MG63 (cell line): ENCODE results near the gene PSMB1. TPM values are rescaled to one million over a fixed set of nuclear protein-coding genes. Genes with fewer than 3 reads are reported as not detected.

Experiments
- DNase-seq: peaks from one replicate; pipeline ENCODE4 v3.0.0-alpha.2; 2020
- H3K27me3 ChIP-seq: fragments of 250-450 bp; sonication (Bioruptor Pico); 2 replicates; pipeline ENCODE4 v1.5.1; 2020; ENCODE audit warnings: mild to moderate bottlenecking, moderate library complexity
- H3K36me3 ChIP-seq: fragments of 250-450 bp; sonication (Bioruptor Pico); 2 replicates; pipeline ENCODE4 v1.5.1; 2020; ENCODE audit warnings: mild to moderate bottlenecking, moderate library complexity
- H3K4me3 ChIP-seq: fragments of 250-450 bp; sonication (Bioruptor Pico); 2 replicates; pipeline ENCODE4 v1.5.1; 2020; ENCODE audit warnings: mild to moderate bottlenecking, moderate library complexity
- H3K9me3 ChIP-seq: fragments of 250-450 bp; sonication (Bioruptor Pico); 2 replicates; pipeline ENCODE4 v1.5.1; 2020; ENCODE audit warnings: mild to moderate bottlenecking, moderate library complexity
- total RNA-seq: library from RNA; depleted of rRNA; stranded (reverse); fragments of >200 nt; shearing (Covaris generic); gene quantifications from 2 replicates; pipeline ENCODE4 v1.2.3, GENCODE V29; 2014; ENCODE audit warnings: low replicate concordance; rRNA removed

Gene PSMB1
- total RNA-seq: 959 and 1,335 TPM in 2 replicates

DNA sequence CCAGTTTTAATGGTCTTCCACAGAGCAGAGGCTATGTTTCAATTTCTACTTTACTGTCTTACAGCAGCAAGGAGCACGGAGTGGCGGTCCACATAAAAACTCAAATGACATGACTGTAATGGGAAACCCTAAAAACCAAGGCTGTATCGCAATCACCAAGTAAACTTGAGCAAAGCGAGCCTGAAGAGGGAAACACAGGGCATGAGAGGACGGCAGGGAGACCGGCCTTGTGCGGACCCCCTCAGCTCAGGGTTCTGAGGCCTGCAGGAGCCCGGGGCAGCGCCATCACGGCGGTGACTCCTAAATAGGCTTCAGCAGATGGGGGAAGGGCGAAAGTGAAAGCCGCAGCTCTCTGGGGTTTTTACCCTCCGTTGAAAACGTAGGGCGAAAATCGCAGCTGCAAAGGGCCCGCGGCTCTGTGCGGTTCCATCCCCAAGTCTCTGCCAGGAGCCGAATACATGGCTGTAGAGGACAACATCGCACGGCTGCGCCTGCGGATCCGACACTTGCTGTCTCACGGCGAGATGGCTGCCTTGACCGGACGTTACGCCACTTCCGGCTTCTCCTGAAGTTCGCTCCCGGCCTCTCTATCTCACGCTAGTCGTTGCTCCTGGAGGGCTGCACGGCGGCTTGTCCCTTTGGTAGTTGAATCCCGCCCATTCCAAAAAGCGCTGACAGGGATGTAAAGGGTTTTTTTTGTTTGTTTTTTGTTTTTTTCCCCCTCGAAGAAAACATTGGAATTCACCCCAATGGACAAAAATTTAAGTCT is at the start of gene PSMB1:
Gene PSMB1, minus strand, starts transcription at position 543 of the 769 bp plus-strand sequence. Its CDS starts 65 bp downstream, at position 478.
- no peaks in the 10 kb centered on the region for H3K9me3 ChIP-seq
- peak within 1 kb of the TSS; percentile 100 for H3K4me3 ChIP-seq
- no peaks in the 10 kb centered on the region for H3K27me3 ChIP-seq
- peak; percentile 95 for DNase-seq
- H3K36me3 ChIP-seq: peaks cover 54% of the 10 kb centered on the region

DNA sequence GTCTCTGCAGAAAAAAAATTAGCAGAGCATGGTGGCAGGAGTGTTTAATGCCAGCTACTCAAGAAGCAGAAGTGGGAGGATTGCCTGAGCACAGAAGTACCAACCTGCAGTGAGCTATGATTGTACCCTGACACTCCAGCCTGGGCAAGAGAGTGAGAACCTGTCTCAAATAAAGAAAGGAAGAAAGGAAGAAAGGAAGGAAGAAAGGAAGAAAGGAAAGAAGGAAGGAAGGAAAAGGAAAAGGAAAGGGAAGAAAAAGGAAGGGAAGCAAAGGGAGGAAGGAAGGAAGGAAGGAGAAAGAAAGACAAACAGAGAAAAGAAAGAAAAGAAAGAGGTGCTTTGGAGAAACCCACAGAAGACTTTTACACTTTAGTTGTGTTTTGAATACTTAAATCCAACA is 44.2 kb upstream of the PSMB1 start:
- H3K9me3 ChIP-seq: no peaks in the 10 kb centered on the region
- no peak for DNase-seq
- peaks cover 20% of the 10 kb centered on the region for H3K27me3 ChIP-seq
- H3K4me3 ChIP-seq: no peak overlapping the region
- no peaks in the 10 kb centered on the region for H3K36me3 ChIP-seq

DNA sequence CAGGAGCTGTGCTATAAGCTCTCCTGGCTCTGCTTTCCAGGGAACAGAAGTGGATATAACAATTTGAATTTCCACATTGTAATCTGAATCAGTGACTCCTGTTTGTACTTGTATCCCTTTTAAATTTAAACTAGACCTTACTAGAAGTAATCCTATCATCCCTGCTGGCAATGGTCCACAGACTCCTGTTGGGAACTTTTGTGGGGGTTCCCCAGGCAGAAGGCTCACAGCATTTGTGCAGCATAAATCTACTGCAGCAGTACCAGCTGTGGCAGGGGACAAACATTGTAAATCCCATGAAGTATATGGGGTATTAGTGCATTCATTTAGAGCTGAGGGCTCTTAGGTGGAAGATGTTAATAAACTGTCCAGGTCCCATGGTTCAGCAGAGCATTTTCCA is 43.3 kb upstream of the PSMB1 start:
- no peak overlapping the region for H3K4me3 ChIP-seq
- H3K9me3 ChIP-seq: peaks cover 3% of the 10 kb centered on the region; the same call in 1 of the 2 replicates
- peaks cover 18% of the 10 kb centered on the region for H3K27me3 ChIP-seq
- DNase-seq: no peak
- no peaks in the 10 kb centered on the region for H3K36me3 ChIP-seq

DNA sequence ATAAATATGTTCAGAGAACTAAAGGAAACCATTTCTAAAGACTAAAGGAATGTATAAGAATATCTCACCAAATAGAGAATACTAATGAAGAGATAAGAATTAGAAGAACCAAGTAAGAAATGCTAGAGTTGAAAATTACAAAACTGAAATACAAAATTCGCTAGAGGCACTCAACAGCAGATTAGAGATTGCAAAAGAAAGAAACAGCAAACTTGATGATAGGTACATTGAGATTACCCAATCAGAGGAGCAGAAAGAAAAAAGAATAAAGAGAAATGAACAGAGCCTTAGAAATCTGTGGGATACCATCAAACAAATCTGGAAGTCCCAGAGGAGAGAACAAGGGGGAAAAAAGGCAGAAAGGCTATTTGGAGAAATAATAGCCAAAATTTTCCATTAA is 37.6 kb upstream of the PSMB1 start:
- Histone ChIP-seq H3K4me3 (no peak overlapping the region), H3K9me3 (peaks cover 9% of the 10 kb centered on the region; the same call in 1 of the 2 replicates), H3K36me3 (no peaks in the 10 kb centered on the region), H3K27me3 (no peaks in the 10 kb centered on the region)
- DNase-seq: no peak

DNA sequence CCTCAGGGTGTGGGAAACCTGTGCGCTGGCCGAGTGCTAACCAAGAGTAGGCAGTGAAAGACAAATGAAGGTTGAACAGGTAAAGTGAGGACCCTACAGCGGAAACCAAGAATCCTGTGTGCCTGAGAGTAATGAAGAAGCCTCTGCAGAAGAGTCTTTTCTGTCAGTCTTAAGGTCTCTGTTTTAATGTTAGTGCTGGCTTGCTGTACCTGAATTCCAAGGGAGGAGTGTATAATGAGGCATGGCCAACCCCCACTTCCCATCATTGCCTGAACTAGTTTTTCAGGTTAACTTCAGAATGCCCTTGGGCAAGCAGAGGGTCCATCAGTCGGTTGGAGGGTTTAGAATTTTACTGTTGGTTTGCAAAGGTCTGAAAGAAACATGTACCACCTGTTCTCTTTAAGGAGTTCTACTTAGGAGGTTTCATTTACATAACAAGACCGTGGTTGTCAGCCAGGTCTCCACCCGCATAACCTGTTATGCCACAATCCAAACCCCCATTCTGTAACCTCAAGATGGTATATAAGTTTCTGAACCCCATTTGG is 31.9 kb upstream of the PSMB1 start:
- H3K9me3 ChIP-seq: no peaks in the 10 kb centered on the region
- no peak for DNase-seq
- H3K27me3 ChIP-seq: no peaks in the 10 kb centered on the region
- peak overlapping the region; percentile 92 for H3K4me3 ChIP-seq
- peaks cover 36% of the 10 kb centered on the region for H3K36me3 ChIP-seq

DNA sequence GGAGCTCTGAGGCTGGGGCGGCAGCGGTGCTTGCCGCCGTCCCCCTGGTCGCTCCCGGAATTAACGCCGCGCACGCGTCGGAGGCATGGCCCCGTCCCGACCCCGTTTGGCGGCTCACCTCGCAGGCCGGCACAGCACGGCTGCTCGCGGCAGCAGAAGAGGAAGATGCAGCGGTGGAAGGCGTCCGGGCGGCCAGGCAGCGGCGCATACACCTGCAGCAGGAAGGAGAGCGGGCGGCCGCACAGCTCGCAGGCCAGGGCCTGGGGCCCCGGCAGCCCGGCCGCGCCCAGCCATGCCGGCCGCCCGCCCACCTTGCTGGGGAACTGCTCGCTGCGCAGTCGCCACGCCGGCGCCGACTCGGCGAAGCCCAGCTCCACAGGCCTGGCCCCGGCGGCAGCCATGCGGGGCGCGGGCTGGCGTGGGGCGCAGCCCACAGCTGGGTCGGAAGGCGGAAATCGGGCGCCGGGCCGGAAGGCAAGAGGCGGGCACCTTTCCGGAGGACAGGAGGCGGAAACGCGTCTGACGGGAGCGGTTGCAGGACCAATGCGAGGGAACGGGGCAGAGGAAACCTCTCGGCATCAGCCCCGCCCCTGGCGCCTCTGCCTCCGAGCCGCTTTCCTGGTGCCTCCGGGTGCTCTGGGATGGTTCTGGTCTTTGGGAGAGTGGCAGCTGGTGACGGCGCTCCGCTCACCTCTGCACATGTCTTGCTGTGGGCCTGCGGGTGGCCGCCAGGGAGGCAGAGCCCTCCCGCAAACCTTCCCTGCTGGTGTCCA is 31.3 kb upstream of the PSMB1 start, which contains the start of gene PDCD2:
Gene PDCD2, minus strand, starts transcription at position 457 of the 773 bp plus-strand sequence. Its CDS starts 56 bp downstream, at position 401.
- Histone ChIP-seq H3K27me3 (no peaks in the 10 kb centered on the region), H3K36me3 (peaks cover 43% of the 10 kb centered on the region), H3K9me3 (no peaks in the 10 kb centered on the region), H3K4me3 (peak within 1 kb of the TSS; percentile 92)
- peak; percentile 95 for DNase-seq

DNA sequence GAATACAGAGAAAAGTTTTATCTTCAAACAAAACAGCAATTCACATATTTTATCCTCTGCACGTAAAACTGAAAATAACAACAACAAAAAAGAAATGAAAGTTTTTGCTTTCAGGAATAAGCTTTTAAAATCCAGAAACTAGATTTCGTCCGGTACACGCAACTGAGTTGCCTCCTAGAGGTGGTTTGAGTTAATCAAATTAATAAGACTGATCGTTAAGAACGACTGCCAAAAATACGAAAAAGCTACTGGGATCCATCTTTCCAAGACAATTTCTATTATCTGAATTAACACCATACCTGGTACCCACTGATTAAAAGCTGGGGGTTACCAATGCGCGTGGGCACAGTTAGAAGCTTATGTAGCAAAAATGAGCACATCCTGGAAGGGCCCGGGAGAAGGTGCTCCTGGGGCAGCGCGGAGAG is 30.7 kb upstream of the PSMB1 start:
- Histone ChIP-seq H3K4me3 (peak overlapping the region; percentile 92), H3K27me3 (no peaks in the 10 kb centered on the region), H3K36me3 (peaks cover 49% of the 10 kb centered on the region), H3K9me3 (no peaks in the 10 kb centered on the region)
- DNase-seq: no peak

DNA sequence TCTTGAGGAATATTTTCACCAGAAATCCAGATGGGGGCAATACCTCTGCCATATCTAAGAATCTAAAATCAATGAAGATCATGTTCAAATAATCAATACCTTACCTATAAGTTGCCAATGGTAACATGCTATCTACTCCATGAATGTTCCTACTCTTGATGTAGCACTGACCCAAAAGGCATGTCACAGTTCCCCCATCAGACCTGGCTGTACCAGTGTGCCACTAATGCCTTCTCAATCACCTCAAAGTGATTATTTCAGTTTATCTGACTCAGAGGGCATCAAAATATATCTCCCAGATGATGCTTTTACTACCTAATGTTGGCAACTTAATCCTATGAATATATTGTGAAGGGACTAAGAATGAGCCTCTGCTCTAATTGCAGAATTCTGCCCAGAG is 25.8 kb upstream of the PSMB1 start:
- DNase-seq: no peak
- Histone ChIP-seq H3K36me3 (peaks cover 80% of the 10 kb centered on the region), H3K9me3 (no peaks in the 10 kb centered on the region), H3K27me3 (no peaks in the 10 kb centered on the region), H3K4me3 (no peak overlapping the region)

DNA sequence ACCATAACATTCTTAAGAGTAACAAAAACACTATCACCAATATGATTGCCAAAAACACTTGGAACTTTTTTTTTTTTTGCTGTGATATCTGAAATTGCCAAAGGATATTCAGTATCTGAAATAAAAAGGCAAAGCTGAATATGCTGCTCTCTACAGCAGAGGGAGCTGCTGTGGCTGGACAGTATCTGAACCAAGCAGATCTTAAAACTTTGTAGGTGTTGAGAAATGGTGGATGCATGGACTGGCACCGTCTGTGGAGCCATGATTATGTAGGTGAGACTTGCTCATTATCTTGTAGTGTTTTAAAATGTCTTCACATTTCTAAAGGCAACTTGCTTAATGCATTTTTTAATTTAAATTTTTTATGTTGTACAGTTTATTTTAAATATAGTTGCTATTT is 22.1 kb upstream of the PSMB1 start:
- Histone ChIP-seq H3K27me3 (no peaks in the 10 kb centered on the region), H3K4me3 (no peak overlapping the region), H3K36me3 (peaks cover 63% of the 10 kb centered on the region), H3K9me3 (no peaks in the 10 kb centered on the region)
- DNase-seq: no peak

DNA sequence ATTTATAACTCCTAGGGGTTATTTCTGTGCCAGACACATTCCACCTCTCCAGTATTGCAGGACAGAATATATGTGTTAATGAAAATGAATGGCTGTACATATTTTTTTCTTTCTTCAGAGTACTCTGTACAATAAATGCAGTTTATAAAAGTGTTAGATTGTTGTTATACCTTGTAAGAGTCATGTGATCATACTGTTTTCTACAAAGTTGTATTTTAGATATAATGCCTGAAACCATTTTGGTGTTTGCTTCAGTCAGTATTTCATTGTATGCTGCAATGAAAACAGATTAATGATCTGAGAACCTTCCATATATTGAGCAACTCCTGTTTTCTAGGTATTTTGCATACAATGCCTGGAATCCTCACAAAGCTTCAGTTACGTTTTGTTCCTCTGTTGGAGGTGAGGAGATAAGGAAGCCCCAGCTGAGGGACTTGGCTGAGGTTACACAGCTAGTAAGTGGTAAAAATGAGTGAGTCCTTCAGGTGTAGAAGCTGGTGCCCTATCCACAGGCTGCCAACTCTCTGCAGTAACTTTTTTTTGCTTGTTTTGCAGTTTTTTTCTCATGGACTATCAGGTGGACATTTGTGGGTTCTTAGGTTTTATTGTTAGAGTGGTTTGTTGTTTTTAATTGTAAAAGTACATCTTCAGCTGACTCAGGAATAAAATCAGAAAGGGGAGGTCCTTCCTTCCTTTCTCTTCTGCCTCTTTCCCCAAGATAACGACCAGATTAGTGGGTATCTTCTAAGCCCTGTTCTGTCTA is 19.8 kb upstream of the PSMB1 start:
- Histone ChIP-seq H3K4me3 (no peak overlapping the region), H3K27me3 (no peaks in the 10 kb centered on the region), H3K36me3 (peaks cover 58% of the 10 kb centered on the region), H3K9me3 (no peaks in the 10 kb centered on the region)
- no peak for DNase-seq

DNA sequence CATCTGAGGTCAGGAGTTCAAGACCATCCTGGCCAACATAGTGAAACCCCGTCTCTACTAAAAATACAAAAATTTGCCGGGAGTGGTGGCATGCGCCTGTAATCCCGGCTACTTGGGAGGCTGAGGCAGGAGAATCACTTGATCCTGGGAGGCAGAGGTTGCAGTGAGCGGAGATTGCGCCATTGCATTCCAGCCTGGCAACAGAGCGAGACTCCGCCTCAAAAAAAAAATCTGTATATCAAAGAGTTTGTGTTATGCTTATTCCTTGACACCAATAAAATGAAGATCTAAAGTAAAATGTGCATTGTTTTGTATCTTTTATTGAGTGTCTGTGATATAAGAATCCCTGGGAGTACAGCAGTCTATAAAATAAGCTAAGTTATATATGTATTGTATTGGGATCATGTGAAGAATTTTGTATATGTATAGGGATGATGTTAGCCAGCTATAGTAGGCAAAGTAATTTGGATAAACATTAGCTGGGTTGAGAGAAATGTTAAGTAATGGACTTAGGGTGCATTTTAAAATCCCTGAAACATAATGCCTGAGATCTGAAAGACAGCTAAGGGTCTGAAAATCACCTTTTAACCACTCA is 11.9 kb upstream of the PSMB1 start:
- Histone ChIP-seq H3K27me3 (no peaks in the 10 kb centered on the region), H3K36me3 (peaks cover 72% of the 10 kb centered on the region), H3K4me3 (no peak overlapping the region), H3K9me3 (no peaks in the 10 kb centered on the region)
- no peak for DNase-seq

DNA sequence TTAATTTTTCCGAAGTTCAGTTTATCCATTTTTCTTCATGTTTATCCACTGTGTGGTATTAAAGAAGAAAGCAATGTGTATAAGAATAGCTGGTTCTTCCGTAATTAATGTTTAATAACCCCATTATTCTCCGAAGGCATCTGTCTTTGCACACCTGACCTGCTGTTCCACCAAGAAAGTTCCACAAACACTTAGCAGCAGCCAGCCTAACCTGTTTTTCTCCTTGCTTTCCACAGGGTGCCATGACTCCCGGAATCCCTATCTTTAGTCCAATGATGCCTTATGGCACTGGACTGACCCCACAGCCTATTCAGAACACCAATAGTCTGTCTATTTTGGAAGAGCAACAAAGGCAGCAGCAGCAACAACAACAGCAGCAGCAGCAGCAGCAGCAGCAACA is 8.4 kb upstream of the PSMB1 start:
- H3K36me3 ChIP-seq: peaks cover 74% of the 10 kb centered on the region
- DNase-seq: no peak
- H3K27me3 ChIP-seq: no peaks in the 10 kb centered on the region
- no peaks in the 10 kb centered on the region for H3K9me3 ChIP-seq
- H3K4me3 ChIP-seq: no peak overlapping the region

DNA sequence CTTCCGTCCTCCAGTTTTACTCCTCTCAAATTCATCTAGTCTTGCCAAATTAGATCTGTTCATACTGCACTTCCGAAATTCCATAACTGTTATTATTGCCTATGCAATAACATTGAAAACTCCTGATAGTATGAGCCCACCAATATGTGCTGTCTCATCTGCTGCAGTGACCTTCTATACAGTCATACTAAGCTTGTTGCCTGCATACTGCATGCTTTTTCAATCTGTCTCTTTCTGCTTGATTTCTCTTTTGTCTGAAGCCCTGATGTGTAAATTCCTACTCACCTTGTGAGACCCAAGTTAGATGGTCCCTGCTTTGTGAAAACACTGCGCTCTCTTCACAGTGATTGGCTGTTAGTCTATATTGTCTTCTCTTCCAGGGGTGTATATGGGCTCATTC is 2.2 kb upstream of the PSMB1 start:
- DNase-seq: no peak
- H3K4me3 ChIP-seq: peak overlapping the region; percentile 100
- H3K36me3 ChIP-seq: peaks cover 47% of the 10 kb centered on the region
- H3K27me3 ChIP-seq: no peaks in the 10 kb centered on the region
- H3K9me3 ChIP-seq: no peaks in the 10 kb centered on the region

DNA sequence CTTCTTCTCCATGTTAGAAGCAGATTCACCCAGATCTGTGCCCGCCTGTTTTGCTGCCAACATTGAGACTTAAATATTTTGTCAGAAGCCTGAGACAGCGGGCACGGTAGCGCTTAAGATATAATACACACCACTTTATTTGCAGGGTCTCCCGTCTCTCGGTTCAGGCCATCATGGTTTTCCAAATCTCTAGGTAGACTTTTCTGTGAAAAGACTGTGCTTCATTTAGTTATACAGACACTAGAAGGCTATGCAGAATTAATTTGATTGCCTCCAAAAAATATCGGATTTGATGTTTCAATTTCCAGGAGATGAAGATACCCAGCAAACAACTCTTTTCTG is 1.7 kb upstream of the PSMB1 start:
- Histone ChIP-seq H3K36me3 (peaks cover 50% of the 10 kb centered on the region), H3K4me3 (peak overlapping the region; percentile 100), H3K27me3 (no peaks in the 10 kb centered on the region)

DNA sequence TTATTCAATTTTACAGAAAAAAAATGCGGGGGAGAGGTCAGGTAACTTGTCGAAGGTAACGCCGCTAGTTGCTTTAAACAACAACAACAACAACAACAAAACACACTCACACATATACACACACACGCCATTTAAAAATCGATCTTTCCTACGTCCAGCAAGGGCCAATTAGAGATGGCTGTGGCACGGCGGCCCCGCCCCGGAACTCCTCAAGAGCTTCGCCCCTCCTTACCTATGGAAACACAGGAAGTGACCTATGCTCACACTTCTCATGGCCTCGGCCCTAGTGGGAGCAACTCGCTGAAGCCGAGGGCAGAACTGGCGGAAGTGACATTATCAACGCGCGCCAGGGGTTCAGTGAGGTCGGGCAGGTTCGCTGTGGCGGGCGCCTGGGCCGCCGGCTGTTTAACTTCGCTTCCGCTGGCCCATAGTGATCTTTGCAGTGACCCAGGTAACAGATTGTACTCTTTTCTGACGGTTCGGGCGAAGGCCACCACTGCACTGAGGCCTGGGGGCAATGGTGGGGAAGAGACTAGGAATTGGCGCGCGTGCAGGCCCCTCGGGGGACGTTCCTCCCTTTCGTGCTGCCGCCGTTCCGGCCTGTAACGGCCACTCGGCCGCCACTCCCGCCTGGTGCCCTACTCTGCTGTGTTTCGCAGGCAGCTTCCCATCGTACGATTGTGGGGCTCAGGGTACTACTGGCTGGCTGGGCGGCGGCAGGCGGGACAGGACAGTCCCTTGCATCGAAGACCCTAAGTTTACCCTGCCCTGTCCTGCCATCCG is 1.1 kb upstream of the PSMB1 start, which contains the start of gene TBP:
Gene TBP, plus strand, starts transcription at position 357 of the 783 bp plus-strand sequence. CDS start 2,661 bp downstream, outside the sequence.
- Histone ChIP-seq H3K27me3 (no peaks in the 10 kb centered on the region), H3K4me3 (peak within 1 kb of the TSS; percentile 100), H3K36me3 (peaks cover 48% of the 10 kb centered on the region), H3K9me3 (no peaks in the 10 kb centered on the region)
- peak; percentile 99 for DNase-seq

More for the DNA sequence above, 1.7 kb upstream of the PSMB1 start:
- no peaks in the 10 kb centered on the region for H3K9me3 ChIP-seq
- DNase-seq: no peak
